C4-2B (cell line): Measurements from ENCODE around the gene PHLDA2.

Source experiments
- ZFX ChIP-seq: fragments of 450-650 bp; IDR thresholded peaks from 2 replicates; pipeline ENCODE4 v1.6.1; 2017
- TF ChIP-seq, protein P1 (sequence below): fragments of 450-650 bp; conservative IDR thresholded peaks from 2 replicates; pipeline ENCODE4 v1.5.1; 2017; ENCODE audit warnings: mild to moderate bottlenecking

DNA sequence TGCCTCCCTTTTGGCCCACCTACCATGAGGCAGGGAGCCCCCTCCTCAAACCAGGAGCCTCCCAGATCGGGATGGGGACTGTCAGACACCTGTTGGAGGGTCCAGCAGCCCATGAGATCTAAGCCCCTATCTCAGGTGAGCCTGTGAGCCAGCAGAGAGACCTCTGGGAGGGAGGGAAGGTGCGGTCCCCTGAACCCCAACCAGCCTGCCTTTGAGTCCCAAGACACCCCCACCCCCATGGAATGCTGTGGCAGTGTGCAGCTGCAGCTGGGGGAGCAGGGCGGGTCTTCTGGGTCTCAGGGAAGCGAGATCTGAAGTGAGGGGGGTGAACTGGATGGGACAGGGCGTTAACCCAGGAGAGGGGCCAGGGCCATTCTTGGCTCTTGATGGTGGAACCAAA lies 42.3 kb downstream of the PHLDA2 start:
- TF ChIP-seq, protein P1, sequence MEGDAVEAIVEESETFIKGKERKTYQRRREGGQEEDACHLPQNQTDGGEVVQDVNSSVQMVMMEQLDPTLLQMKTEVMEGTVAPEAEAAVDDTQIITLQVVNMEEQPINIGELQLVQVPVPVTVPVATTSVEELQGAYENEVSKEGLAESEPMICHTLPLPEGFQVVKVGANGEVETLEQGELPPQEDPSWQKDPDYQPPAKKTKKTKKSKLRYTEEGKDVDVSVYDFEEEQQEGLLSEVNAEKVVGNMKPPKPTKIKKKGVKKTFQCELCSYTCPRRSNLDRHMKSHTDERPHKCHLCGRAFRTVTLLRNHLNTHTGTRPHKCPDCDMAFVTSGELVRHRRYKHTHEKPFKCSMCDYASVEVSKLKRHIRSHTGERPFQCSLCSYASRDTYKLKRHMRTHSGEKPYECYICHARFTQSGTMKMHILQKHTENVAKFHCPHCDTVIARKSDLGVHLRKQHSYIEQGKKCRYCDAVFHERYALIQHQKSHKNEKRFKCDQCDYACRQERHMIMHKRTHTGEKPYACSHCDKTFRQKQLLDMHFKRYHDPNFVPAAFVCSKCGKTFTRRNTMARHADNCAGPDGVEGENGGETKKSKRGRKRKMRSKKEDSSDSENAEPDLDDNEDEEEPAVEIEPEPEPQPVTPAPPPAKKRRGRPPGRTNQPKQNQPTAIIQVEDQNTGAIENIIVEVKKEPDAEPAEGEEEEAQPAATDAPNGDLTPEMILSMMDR, result no peak
- TF ChIP-seq ZFX, result no peak
